Upper lobe of left lung (tissue), 4 donors: ENCODE measurements around the gene ATOH7.

ENCODE experiments used
- CTCF ChIP-seq, 6 experiments: fragments of 450-650 bp in 4 of 6; fragments of 200-600 bp in 2 of 6; sonication (generic) in 2 of 6; IDR thresholded peaks; one replicate each; pipeline ENCODE4 v1.5.1; 2016 to 2019; ENCODE audit warnings: antibody characterized with exemption in 6 of 6
- EP300 ChIP-seq, 4 donors: sonication (generic); formaldehyde crosslinking; IDR thresholded peaks; one replicate each; pipeline ENCODE4 v1.5.1; 2017; ENCODE audit warnings: antibody characterized with exemption in 4 of 4, control low read depth in 2 of 4
- POLR2A ChIP-seq, 4 donors: fragments of 450-650 bp; IDR thresholded peaks; one replicate each; pipeline ENCODE4 v1.5.1; 2016 to 2017; ENCODE audit warnings: antibody characterized with exemption in 4 of 4, mild to moderate bottlenecking in 2 of 4
- POLR2AphosphoS5 ChIP-seq, 2 donors: sonication (generic); formaldehyde crosslinking; IDR thresholded peaks; one replicate each; pipeline ENCODE4 v1.5.1; 2017; ENCODE audit warnings: antibody characterized with exemption in 2 of 2

GRCh38 chr10:68251625-68252495 lies 19.9 kb upstream of the ATOH7 start:
- TF ChIP-seq POLR2A (IDR thresholded peaks at IDR 0.05) (no peak), CTCF (IDR thresholded peaks at IDR 0.05) (no peak), POLR2AphosphoS5 (IDR thresholded peaks at IDR 0.05) (no peak), EP300 (IDR thresholded peaks at IDR 0.05) (no peak)
